Fibroblast of villous mesenchyme (primary cell): Measurements from ENCODE around the gene LRRIQ4. TPM values are rescaled to one million over a fixed set of nuclear protein-coding genes. Genes with fewer than 3 reads are reported as not detected.
A peak's percentile ranks its signal among the peaks of the same experiment; 100 is the strongest.

Experiments
- DNase-seq: peaks from one replicate; pipeline ENCODE4 v3.0.0-alpha.2; 2010; ENCODE audit warnings: low read depth
- H3K4me3 ChIP-seq: 2 replicates; pipeline ENCODE4 v1.5.1; 2011; ENCODE audit warnings: low read depth, mild to moderate bottlenecking, low read length
- total RNA-seq: library from RNA; depleted of rRNA; stranded (reverse); fragments of >200 nt; gene quantifications from 2 replicates; pipeline ENCODE4 v1.2.3, GENCODE V29; 2012
- TF ChIP-seq, protein P1 (sequence below): IDR thresholded peaks from 2 replicates; pipeline ENCODE4 v1.5.1; 2012; ENCODE audit warnings: low read depth, mild to moderate bottlenecking, low read length; ENCODE audit not compliant: insufficient read depth

The LRRIQ4 gene
- total RNA-seq, 1 donor: not detected

- no peak for DNase-seq
- TF ChIP-seq, protein P1, sequence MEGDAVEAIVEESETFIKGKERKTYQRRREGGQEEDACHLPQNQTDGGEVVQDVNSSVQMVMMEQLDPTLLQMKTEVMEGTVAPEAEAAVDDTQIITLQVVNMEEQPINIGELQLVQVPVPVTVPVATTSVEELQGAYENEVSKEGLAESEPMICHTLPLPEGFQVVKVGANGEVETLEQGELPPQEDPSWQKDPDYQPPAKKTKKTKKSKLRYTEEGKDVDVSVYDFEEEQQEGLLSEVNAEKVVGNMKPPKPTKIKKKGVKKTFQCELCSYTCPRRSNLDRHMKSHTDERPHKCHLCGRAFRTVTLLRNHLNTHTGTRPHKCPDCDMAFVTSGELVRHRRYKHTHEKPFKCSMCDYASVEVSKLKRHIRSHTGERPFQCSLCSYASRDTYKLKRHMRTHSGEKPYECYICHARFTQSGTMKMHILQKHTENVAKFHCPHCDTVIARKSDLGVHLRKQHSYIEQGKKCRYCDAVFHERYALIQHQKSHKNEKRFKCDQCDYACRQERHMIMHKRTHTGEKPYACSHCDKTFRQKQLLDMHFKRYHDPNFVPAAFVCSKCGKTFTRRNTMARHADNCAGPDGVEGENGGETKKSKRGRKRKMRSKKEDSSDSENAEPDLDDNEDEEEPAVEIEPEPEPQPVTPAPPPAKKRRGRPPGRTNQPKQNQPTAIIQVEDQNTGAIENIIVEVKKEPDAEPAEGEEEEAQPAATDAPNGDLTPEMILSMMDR: no peak
- no peak overlapping the region for H3K4me3 ChIP-seq
Measured at GRCh38 chr3:169836078-169836941, 23.6 kb downstream of the LRRIQ4 start.

DNA sequence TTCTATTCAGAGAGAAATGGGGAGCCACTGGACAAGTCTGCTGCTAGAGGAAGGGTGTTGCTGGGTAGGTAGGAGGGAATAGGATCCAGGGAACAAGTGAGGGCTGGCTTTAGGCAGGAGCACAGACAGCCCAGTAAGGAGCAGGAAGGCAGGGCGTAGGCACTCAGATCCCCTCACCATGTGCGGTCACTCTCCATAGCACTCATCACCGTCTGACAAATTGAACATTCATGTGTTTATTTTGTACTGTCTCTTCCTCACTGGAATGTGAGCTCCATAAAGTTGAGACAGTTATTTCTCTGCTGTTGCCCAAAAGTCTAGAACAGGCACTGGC lies 24.2 kb downstream of the LRRIQ4 start:
- H3K4me3 ChIP-seq: no peak overlapping the region
- TF ChIP-seq, protein P1: no peak
- DNase-seq: no peak

- H3K4me3 ChIP-seq: no peak overlapping the region
- no peak for DNase-seq
- TF ChIP-seq, protein P1: no peak
Measured at GRCh38 chr3:169838511-169839030, 25.9 kb downstream of the LRRIQ4 start.

DNA sequence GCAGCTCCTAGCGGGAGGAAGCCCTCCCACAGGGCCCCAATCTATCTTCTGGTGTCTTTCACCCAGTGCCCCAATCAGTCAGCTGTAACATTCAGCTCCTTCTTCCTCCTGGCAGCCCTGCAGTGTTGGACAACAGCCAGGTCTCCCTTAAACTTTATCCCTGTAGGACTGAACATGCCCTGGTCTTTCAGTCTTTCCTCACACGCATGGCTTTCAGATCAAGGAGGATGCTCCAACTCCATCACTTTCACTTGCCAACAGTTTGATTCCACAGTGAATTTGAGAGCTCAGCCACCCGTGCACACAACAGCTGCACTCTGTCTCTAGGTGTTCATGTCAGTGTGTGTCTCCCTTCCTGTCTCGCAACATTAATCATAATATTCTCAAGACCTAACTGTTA lies 28.5 kb downstream of the LRRIQ4 start:
- H3K4me3 ChIP-seq: no peak overlapping the region
- no peak for DNase-seq
- TF ChIP-seq, protein P1: no peak

DNA sequence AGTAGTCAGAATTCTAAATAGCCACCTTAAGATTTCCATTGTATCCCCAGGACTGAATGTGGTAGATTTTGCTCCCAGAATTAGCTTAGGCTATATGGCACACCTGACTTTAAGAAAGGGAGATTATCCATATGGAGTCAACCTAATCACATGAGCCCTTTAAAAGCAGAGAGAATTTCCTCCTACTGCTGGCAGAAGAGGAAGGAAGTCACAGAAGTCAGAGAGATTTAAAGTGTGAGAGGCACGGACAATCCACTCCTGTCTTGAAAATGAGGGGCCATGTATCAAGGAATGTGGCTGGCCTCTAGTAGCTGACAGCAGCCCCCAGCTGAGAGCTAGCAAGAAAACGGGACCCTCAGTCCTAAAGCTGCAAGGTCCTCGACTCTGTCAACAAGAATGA lies 30.3 kb downstream of the LRRIQ4 start:
- TF ChIP-seq, protein P1: no peak
- DNase-seq: no peak
- H3K4me3 ChIP-seq: no peak overlapping the region

DNA sequence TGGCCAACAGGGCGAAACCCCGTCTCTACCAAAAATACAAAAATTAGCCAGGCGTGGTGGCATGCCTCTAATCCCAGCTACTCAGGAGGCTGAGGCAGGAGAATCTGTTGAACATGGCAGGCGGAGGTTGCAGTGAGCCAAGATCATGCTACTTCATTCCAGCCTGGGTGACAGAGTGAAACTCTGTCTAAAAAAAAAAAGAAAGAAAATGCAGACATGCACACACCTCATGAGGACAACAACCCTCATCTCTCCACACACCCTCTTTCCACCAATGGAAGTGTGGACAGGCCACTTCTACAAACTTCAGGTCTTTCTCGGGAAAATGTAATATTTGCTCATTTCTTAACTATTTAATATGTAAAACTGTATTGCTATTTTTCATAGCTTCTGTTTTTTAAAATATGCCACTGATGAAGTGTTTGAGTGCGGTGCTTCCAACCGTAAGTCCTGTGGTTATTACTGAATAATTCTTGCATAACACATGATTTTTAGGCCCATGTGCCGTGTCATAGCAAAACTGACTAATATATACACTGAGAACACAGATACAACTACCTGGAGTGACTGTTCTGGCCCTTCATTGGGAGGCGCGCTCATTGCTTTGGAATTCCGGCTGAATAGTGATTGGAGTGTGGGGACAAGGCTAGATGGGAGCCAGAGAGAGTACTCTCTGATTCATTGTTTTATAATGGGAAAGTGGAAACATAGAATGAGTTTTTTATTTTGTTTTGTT lies 34.0 kb downstream of the LRRIQ4 start:
- TF ChIP-seq, protein P1: no peak

More for the DNA sequence above, 34.0 kb downstream of the LRRIQ4 start:
- H3K4me3 ChIP-seq: no peak overlapping the region
- peak; percentile 3 for DNase-seq
